ENCODE data around the gene TRIM36.

- TF ChIP-seq CTCF (optimal IDR thresholded peaks at IDR 0.05 in 1 of 3, IDR thresholded peaks at IDR 0.05 in 1 of 3, conservative IDR thresholded peaks at IDR 0.05 in 1 of 3; ENCODE audit: extremely low read depth in 1 of 3, insufficient read depth in 2 of 3, low read length in 3 of 3) (no peak), EZH2 (IDR thresholded peaks at IDR 0.05; ENCODE audit: low read length) (no peak)
Observed at GRCh38 chr5:115194676-115195075, 25.0 kb upstream of the TRIM36 start.
